H1 (cell line): Measurements from ENCODE around the gene TMEM182.

Source experiments
- ATF3 ChIP-seq: IDR thresholded peaks from 2 replicates; pipeline ENCODE4 v1.6.1; 2011; ENCODE audit warnings: low read depth, mild to moderate bottlenecking, low read length; ENCODE audit not compliant: insufficient read depth
- BCL11A ChIP-seq, 2 experiments: IDR thresholded peaks; one replicate each; pipeline ENCODE4 v1.6.1; 2011; ENCODE audit warnings: low read depth in 2 of 2, low read length in 2 of 2, mild to moderate bottlenecking in 2 of 2
- CTCF ChIP-seq, 3 experiments: IDR thresholded peaks; 1 replicate in 2 of 3; 2 replicates in 1 of 3; pipeline versions ENCODE4 v1.5.1 to v1.6.1; 2011; ENCODE audit warnings: low read length in 3 of 3, mild to moderate bottlenecking in 3 of 3, inconsistent platforms in 2 of 3, low read depth in 1 of 3, moderate library complexity in 1 of 3; ENCODE audit not compliant: insufficient read depth in 1 of 3; ENCODE audit errors: control extremely low read depth in 1 of 3
- MAX ChIP-seq: IDR thresholded peaks from 2 replicates; pipeline ENCODE4 v1.6.1; 2012; ENCODE audit warnings: inconsistent platforms
- POLR2A ChIP-seq, 2 experiments: IDR thresholded peaks; 1 replicate in 1 of 2; 2 replicates in 1 of 2; pipeline ENCODE4 v1.6.1; 2011; ENCODE audit warnings: low read depth in 2 of 2, low read length in 2 of 2, mild to moderate bottlenecking in 2 of 2; ENCODE audit errors: control extremely low read depth in 1 of 2
- RAD21 ChIP-seq, 2 experiments: IDR thresholded peaks in 1 of 2; conservative IDR thresholded peaks in 1 of 2; 2 replicates each; pipeline ENCODE4 v1.6.1; 2011; ENCODE audit warnings: low read depth in 2 of 2, low read length in 2 of 2, improper control_type of control experiment in 1 of 2, inconsistent platforms in 1 of 2, mild to moderate bottlenecking in 1 of 2, moderate library complexity in 1 of 2
- SUZ12 ChIP-seq: fragments of 200-600 bp; sonication (generic); IDR thresholded peaks from 2 replicates; pipeline ENCODE4 v1.6.1; 2012; ENCODE audit warnings: mild to moderate bottlenecking, inconsistent platforms, low read length, moderate library complexity, mixed read lengths
- TAF1 ChIP-seq: IDR thresholded peaks from 2 replicates; pipeline ENCODE4 v1.6.1; 2011; ENCODE audit warnings: mild to moderate bottlenecking, low read depth, low read length
- TBP ChIP-seq: IDR thresholded peaks from 2 replicates; pipeline ENCODE4 v1.6.1; 2011; ENCODE audit warnings: low read depth, low read length, improper control_type of control experiment
- TEAD4 ChIP-seq: IDR thresholded peaks from 2 replicates; pipeline ENCODE4 v1.6.1; 2012; ENCODE audit warnings: low read depth, low read length, inconsistent platforms, mixed read lengths

GRCh38 chr2:102768253-102768652 lies 6.4 kb downstream of the TMEM182 start:
- TF ChIP-seq TAF1 (no peak), CTCF (IDR thresholded peaks at IDR 0.05; ENCODE audit: control extremely low read depth in 1 of 3, insufficient read depth in 1 of 3, low read depth in 1 of 3, low read length in 3 of 3) (no peak), ATF3 (no peak), TEAD4 (no peak), RAD21 (IDR thresholded peaks at IDR 0.05 in 1 of 2, conservative IDR thresholded peaks at IDR 0.05 in 1 of 2; ENCODE audit: low read depth in 2 of 2, low read length in 2 of 2) (no peak), POLR2A (IDR thresholded peaks at IDR 0.05; ENCODE audit: control extremely low read depth in 1 of 2, low read depth in 2 of 2, low read length in 2 of 2) (no peak), MAX (no peak), BCL11A (IDR thresholded peaks at IDR 0.05; ENCODE audit: low read depth in 2 of 2, low read length in 2 of 2) (no peak), SUZ12 (no peak), TBP (no peak)
